GM03348 (cell line): ENCODE results near the gene UBA52.
"Not testable (repeated sequence)": the region's sequence is repeated elsewhere in the genome, so short reads cannot be mapped to it uniquely, and the experiment has no call there.

ENCODE experiments used
- DNase-seq: peaks from one replicate; pipeline ENCODE4 v3.0.0; 2012; ENCODE audit warnings: low spot score

Gene UBA52

GRCh38 chr19:18557411-18558201 is 14.1 kb upstream of the UBA52 start, which contains the start of gene KXD1:
Gene KXD1 (plus strand): TSS chr19:18557870. CDS start chr19:18562057, 4,187 bp downstream.
- peak; percentile 98 for DNase-seq

- peak; percentile 16 for DNase-seq
Observed at GRCh38 chr19:18558202-18558555, 13.5 kb upstream of the UBA52 start.

DNA sequence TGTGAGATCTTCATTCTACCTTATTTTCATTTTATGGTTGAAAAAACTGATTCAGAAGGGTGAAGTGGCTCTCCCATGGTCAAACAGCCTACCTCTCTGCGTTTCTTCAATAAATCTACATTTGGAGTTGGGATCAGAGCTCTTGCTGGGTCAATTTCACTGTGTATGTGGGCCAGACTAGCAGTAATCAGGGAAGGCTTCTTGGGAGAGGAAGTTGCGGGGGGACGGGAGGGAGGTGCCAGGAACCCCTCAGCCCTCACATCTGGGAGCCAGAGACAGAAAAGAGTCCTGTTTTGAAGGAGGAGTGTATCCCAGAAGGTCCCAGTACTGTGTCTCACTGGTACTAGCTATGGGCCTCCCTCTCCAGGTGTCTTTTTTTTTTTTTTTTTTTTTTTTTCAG is 13.1 kb upstream of the UBA52 start:
- no peak for DNase-seq

DNA sequence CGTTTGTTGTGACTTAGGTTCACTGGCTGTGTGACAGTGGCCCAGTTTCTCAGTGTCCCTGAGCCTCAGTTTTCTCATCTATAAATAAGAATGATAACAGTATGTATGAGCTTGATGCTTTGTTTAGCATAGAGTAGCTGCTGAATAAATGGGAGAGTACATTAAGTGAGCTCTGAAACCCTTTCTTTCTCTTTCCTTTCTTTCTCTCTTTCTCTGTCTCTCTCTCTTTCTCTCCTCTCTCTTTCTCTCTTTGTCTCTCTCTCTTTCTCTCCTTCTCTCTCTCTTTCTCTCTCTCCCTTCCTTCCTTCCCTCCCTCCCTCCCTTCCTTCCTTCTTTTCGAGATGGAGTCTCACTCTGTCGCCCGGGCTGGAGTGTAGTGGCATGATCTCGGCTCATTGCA is 12.0 kb upstream of the UBA52 start:
- DNase-seq, result no peak

DNA sequence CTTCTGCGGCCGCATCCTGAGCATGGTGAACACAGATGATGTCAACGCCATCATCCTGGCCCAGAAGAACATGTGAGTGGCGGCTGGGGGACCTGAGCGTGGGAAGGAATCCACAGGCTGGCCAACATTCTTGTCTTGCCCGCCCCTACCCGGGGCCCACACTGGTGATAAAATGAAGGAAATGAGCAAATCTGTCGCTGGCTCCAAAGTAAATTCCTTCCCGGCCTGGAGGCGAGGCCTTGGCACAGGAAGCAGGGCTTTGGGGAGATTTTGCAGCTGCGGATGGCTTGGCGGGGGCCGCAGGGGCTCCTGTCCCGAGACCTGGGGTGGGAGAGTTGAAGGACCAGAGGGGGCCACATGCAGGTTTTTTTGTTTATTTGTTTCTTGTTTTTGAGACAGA is 9.6 kb upstream of the UBA52 start:
- DNase-seq, result peak; percentile 84

GRCh38 chr19:18566953-18567352 is 4.7 kb upstream of the UBA52 start:
- no peak for DNase-seq

DNA sequence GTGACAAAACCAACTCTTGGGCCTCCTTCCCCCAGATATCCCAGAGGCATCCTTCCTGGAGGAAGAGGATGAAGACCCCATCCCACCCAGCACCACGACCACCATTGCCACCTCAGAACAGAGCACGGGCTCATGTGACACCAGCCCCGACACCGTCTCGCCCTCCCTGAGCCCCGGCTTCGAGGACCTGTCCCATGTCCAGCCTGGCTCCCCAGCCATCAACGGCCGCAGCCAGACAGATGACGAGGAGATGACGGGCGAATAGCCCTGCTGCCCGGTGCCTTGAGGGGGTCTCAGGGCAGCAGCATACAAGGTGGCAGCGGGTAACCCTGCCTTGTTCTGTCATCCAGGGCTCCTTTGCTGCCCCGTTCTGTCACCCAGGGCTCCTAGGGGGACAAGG is 3.3 kb upstream of the UBA52 start:
- no peak for DNase-seq

DNA sequence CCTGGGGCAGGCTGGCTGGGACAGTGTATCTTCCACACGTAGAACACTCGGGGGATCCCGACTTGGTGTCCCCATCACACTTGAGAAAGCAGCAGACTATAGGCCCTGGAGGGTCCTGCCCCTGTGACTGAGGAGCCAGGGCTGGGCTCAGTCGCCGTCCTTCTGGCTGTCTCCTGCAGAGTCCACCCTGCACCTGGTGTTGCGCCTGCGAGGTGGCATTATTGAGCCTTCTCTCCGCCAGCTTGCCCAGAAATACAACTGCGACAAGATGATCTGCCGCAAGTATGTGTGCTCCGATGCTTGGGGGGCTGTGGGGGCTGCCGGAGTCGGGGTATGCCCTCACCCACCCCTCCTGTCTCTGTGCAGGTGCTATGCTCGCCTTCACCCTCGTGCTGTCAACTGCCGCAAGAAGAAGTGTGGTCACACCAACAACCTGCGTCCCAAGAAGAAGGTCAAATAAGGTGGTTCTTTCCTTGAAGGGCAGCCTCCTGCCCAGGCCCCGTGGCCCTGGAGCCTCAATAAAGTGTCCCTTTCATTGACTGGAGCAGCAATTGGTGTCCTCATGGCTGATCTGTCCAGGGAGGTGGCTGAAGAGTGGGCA is 3.1 kb downstream of the UBA52 start:
- no peak for DNase-seq

DNA sequence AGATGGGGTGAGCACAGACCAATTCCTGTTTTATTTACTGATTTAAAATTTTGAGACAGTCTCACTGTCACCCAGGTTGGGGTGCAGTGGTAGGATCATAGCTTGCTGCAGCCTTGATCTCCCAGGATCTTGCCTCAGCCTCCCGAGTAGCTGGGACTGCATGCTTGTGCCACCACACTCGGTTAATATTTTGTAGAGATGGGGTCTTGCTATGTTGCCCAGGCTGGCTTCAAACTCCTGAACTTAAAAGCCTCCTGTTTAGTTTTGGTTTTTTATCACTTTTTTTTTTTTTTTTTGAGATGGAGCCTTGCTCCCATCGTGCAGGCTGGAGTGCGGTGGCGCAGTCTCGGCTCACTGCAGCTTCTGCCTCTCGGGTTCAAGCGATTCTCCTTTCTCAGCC is 4.7 kb downstream of the UBA52 start:
- DNase-seq, result no peak

GRCh38 chr19:18577365-18577914 is 5.8 kb downstream of the UBA52 start:
- no peak for DNase-seq

GRCh38 chr19:18580311-18580710 is 8.7 kb downstream of the UBA52 start:
- no peak for DNase-seq

DNA sequence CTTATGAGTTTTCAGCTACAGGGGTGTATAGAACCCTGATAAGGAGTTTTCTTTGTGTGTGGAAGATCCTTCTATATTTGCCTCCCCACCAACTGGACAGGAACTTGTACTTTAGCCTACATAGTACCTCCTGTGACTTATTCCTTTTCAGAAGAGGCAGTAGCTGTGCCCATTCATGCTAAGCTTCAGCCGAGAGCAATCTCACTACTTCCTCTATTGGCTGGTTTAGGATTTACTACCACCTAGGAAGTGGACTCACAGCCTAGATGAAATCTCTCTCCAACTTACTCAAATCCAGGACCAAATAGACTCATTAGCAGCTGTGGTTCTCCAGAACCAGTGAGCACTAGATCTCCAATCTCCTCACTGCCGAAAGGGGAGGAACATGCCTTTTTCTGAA is 14.6 kb downstream of the UBA52 start:
- no peak for DNase-seq

DNA sequence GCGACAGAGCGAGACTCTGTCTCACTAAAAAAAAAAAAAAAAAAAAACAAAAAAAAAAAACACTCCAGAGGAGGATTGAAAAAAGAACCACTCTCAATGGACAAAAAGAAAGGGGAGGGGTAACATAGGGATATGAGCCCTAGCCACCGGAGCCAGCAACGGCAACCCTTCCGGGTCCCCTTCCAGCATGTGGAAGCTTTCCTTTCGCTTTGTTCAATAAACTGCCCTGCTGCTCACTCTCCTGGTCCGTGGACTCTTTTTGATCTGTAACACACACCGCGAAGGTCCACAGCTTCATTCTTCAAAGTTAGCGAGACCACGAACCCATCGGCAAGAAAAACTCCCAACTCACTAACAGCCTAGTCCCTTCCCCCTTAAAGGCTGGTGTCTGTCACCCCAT is 15.9 kb downstream of the UBA52 start:
- DNase-seq, result no peak

DNA sequence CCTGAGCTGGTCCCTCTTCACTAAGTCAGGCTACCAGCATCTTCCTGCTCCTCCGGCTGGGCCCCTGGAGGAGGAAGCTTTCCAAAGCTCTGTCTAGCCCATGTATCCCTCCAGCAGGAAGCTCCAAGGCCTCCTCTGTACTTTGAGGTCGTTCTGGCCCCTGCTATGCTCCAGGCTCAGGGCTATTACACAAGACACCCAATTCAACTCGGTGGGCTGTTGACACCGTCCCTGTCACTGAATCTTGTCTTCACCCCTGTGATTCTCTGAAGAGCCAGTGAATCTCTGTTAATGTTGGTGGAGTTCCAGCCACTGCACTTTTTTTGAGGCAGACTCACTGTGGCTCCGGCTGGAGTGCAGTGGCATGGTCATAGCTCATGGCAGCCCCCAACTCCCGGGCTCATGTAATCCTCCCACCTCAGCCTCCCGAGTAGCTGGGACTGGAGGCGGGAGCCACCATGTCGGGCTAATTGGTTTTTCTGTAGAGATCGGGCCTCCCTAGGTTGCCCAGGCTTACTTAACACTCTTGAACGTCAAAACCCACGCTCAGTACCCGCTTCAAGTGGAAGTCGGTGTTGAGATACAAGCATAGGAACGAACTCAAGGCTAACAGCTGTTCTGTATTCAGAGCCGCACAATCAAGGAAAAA is 16.4 kb downstream of the UBA52 start:
- DNase-seq, result no peak

- peak; percentile 93 for DNase-seq
Observed at GRCh38 chr19:18588611-18589379, 17.1 kb downstream of the UBA52 start, which contains the start of gene REX1BD. Gene REX1BD (plus strand): TSS chr19:18588798. CDS start chr19:18588802, 4 bp downstream.

- DNase-seq, result peak; percentile 78
Observed at GRCh38 chr19:18589380-18590272, 18.0 kb downstream of the UBA52 start.

GRCh38 chr19:18590273-18591272 is 18.9 kb downstream of the UBA52 start:
- DNase-seq, result no peak

GRCh38 chr19:18591735-18592385 is 20.2 kb downstream of the UBA52 start:
- DNase-seq, result peak; percentile 62

DNA sequence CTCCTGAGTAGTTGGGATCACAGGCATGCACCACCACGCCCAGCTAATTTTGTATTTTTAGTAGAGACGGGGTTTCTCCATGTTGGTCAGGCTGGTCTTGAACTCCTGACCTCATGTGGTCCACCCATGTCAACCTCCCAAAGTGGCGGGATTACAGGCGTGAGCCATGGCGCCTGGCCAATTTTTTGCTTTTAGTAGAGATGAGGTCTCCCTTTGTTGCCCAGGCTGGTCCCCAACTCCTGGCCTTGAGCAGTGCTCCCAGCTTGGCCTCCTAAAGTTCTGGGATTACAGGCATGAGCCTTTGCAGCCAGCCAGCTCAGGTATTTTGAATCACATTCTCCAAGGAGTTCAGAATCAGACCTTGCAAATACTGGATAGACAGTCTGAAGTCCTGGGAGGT is 21.1 kb downstream of the UBA52 start:
- not testable (repeated sequence) for DNase-seq
